ENCODE data around the gene CELSR1.
"Not testable (repeated sequence)": the region's sequence is repeated elsewhere in the genome, so short reads cannot be mapped to it uniquely, and the experiment has no call there.

Gene CELSR1

GRCh38 chr22:46312848-46313247 lies 224.6 kb downstream of the CELSR1 start:
- not testable (repeated sequence) for DNase-seq

- DNase-seq: no peak
Measured at GRCh38 chr22:46312056-46312455, 225.4 kb downstream of the CELSR1 start.
